GM12865 (cell line): ENCODE data around the gene CXADR.

Source experiments
- DNase-seq: peaks from one replicate; pipeline ENCODE4 v3.0.0; 2010; ENCODE audit warnings: low read depth
- H3K4me3 ChIP-seq: 2 replicates; pipeline ENCODE4 v1.5.1; 2011; ENCODE audit warnings: mild to moderate bottlenecking, low read depth, low read length, control low read depth
- CTCF ChIP-seq: IDR thresholded peaks from 2 replicates; pipeline ENCODE4 v1.5.1; 2011; ENCODE audit warnings: low read length, control low read depth, low read depth, inconsistent platforms; ENCODE audit not compliant: insufficient read depth; ENCODE audit errors: missing control alignments

Gene CXADR

GRCh38 chr21:17512253-17513213, at the start of gene CXADR:
CXADR (plus strand) TSS chr21:17513043; CDS start chr21:17513130, 87 bp downstream.
- peak within 1 kb of the TSS; percentile 65 for H3K4me3 ChIP-seq
- TF ChIP-seq CTCF: peak; percentile 51
- DNase-seq: peak; percentile 72

- TF ChIP-seq CTCF: no peak
- no peak for DNase-seq
- no peak overlapping the region for H3K4me3 ChIP-seq
Measured at GRCh38 chr21:17466166-17466565, 46.7 kb upstream of the CXADR start.

GRCh38 chr21:17467392-17467791, 45.5 kb upstream of the CXADR start:
- TF ChIP-seq CTCF: no peak
- H3K4me3 ChIP-seq: no peak overlapping the region
- no peak for DNase-seq

- DNase-seq: no peak
- H3K4me3 ChIP-seq: no peak overlapping the region
- TF ChIP-seq CTCF: no peak
Measured at GRCh38 chr21:17467829-17468228, 45.0 kb upstream of the CXADR start.

- no peak for DNase-seq
Measured at GRCh38 chr21:17468698-17469097, 44.1 kb upstream of the CXADR start.

GRCh38 chr21:17469727-17470126, 43.1 kb upstream of the CXADR start:
- no peak for TF ChIP-seq CTCF
- H3K4me3 ChIP-seq: no peak overlapping the region
- no peak for DNase-seq

More at GRCh38 chr21:17468698-17469097, 44.1 kb upstream of the CXADR start:
- no peak overlapping the region for H3K4me3 ChIP-seq
- TF ChIP-seq CTCF: no peak
